Keratinocyte (primary cell): Measurements from ENCODE around the gene SPATA32.

Experiments
- CTCF ChIP-seq, 3 experiments: IDR thresholded peaks in 1 of 3; conservative IDR thresholded peaks in 1 of 3; optimal IDR thresholded peaks in 1 of 3; 2 replicates in 2 of 3; 3 replicates in 1 of 3; pipeline versions ENCODE3 to v1.5.1; 2011; ENCODE audit warnings: low read length in 3 of 3, mild to moderate bottlenecking in 3 of 3, moderate library complexity in 2 of 3, control low read depth in 1 of 3, inconsistent platforms in 1 of 3; ENCODE audit not compliant: insufficient read depth in 2 of 3; ENCODE audit errors: extremely low read depth in 1 of 3
- EZH2 ChIP-seq: IDR thresholded peaks from one replicate; pipeline ENCODE4 v1.6.1; 2012; ENCODE audit warnings: inconsistent platforms, mild to moderate bottlenecking, low read length, moderate library complexity

GRCh38 chr17:45248132-45248957 is 13.5 kb downstream of the SPATA32 start:
- TF ChIP-seq CTCF (optimal IDR thresholded peaks at IDR 0.05 in 1 of 3, IDR thresholded peaks at IDR 0.05 in 1 of 3, conservative IDR thresholded peaks at IDR 0.05 in 1 of 3; ENCODE audit: extremely low read depth in 1 of 3, insufficient read depth in 2 of 3, low read length in 3 of 3) = no peak
- no peak for TF ChIP-seq EZH2
